ENCODE data around the gene ATG2A.
"Not testable (repeated sequence)": the region's sequence is repeated elsewhere in the genome, so short reads cannot be mapped to it uniquely, and the experiment has no call there.

The ATG2A gene

GRCh38 chr11:64854534-64855502, 62.2 kb downstream of the ATG2A start:
- DNase-seq (ENCODE audit: low spot score), result peak; percentile 90

- no peak for DNase-seq (ENCODE audit: low spot score)
Observed at GRCh38 chr11:64854157-64854533, 62.9 kb downstream of the ATG2A start.

- DNase-seq (ENCODE audit: low spot score), result no peak
Observed at GRCh38 chr11:64853709-64854108, 63.3 kb downstream of the ATG2A start.

- DNase-seq (ENCODE audit: low spot score), result no peak
Observed at GRCh38 chr11:64852804-64853509, 64.1 kb downstream of the ATG2A start.

GRCh38 chr11:64851831-64852351, 65.1 kb downstream of the ATG2A start:
- peak; percentile 53 for DNase-seq (ENCODE audit: low spot score)

GRCh38 chr11:64850979-64851567, 65.9 kb downstream of the ATG2A start:
- DNase-seq (ENCODE audit: low spot score), result no peak

- peak; percentile 65 for DNase-seq (ENCODE audit: low spot score)
Observed at GRCh38 chr11:64849598-64850356, 67.2 kb downstream of the ATG2A start.

- peak; percentile 49 for DNase-seq (ENCODE audit: low spot score)
Observed at GRCh38 chr11:64848826-64849597, 68.0 kb downstream of the ATG2A start.

- DNase-seq (ENCODE audit: low spot score), result no peak
Observed at GRCh38 chr11:64848214-64848825, 68.7 kb downstream of the ATG2A start.

- peak; percentile 96 for DNase-seq (ENCODE audit: low spot score)
Observed at GRCh38 chr11:64846998-64847666, 69.9 kb downstream of the ATG2A start.

- DNase-seq (ENCODE audit: low spot score), result not testable (repeated sequence)
Observed at GRCh38 chr11:64845776-64846129, 71.3 kb downstream of the ATG2A start.

GRCh38 chr11:64845129-64845775, 71.8 kb downstream of the ATG2A start:
- no peak for DNase-seq (ENCODE audit: low spot score)
